Measurements from ENCODE around the gene ZNF148. TPM values are rescaled to one million over a fixed set of nuclear protein-coding genes. Genes with fewer than 3 reads are reported as not detected.
A peak's percentile ranks its signal among the peaks of the same experiment; 100 is the strongest.
"Not testable (repeated sequence)": the region's sequence is repeated elsewhere in the genome, so short reads cannot be mapped to it uniquely, and the experiment has no call there.

ZNF148 gene, protein sequence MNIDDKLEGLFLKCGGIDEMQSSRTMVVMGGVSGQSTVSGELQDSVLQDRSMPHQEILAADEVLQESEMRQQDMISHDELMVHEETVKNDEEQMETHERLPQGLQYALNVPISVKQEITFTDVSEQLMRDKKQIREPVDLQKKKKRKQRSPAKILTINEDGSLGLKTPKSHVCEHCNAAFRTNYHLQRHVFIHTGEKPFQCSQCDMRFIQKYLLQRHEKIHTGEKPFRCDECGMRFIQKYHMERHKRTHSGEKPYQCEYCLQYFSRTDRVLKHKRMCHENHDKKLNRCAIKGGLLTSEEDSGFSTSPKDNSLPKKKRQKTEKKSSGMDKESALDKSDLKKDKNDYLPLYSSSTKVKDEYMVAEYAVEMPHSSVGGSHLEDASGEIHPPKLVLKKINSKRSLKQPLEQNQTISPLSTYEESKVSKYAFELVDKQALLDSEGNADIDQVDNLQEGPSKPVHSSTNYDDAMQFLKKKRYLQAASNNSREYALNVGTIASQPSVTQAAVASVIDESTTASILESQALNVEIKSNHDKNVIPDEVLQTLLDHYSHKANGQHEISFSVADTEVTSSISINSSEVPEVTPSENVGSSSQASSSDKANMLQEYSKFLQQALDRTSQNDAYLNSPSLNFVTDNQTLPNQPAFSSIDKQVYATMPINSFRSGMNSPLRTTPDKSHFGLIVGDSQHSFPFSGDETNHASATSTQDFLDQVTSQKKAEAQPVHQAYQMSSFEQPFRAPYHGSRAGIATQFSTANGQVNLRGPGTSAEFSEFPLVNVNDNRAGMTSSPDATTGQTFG
- total RNA-seq (2014; rRNA removed; shearing (Covaris generic)): 17.4 and 22.1 TPM in 2 replicates

DNA sequence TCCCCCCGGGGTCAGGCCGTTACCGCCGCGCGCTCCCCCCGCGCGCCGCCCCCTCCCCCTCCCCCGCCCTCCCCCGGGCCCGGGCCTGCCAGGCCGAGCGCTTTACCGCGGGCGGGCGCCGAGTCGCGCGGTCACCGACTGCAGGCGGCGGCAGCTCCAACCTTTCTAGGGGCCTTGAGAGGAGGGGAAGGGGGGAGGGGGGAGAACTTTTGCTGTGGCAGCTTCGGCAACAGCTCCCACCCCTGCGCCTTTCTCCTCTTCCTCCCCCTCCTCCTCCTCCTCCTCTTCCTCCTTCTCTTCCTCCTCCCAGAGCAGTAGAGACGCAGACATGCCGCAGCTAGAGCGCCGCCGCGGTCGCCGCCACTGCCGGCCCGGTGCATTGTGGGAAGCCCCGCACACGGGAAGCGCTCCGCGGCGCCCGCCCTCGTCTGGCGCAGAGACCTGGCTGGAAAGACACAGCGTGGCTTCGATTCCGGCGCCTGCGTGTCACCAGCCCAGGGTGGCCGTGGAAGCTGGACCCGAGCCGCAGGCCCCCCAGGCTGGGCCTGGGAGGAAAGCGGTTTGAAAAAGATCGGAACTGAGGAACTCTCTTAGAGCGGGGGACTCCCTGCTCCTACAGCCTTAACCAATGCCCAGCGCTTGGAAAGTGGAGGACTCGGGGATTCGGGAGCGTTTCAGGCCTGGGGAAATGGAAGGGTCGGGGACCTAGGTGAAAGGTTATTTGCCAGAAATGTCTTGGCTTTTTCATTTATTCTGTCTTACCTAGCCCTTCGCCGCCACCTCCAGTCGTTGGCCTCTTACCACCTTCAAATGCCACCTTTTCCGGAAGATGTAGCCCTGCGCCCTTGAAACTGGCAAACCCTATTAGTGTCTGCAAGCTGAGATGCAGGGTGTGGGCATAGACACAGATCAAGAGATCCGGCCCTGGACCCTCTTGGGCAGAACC, at the start of gene ZNF148:
ZNF148 (minus strand) TSS at position 330 of the 946 bp plus-strand sequence. CDS start 61,685 bp downstream, outside the sequence.
- DNase-seq (ENCODE audit: low spot score): peak; percentile 86

DNA sequence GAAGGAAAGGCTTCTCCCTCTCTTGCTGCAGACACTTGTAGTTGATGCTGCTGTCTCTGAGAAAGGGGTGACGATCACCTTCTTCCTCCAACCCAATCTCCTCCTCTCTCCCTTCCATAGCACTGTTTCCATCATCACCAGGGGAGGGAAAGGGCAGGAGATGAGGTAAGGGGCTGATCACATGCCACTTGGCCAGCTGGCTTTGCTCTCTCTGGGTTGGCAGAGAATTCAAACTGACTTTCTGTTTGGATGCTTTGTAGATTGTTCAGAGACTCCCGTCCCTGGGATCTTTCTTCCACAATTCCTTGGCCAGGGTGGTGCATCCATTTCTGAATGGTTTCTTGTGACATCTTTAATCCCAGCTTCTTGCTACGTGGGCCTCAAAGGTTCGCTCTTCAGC, 43.2 kb upstream of the ZNF148 start:
- DNase-seq (ENCODE audit: low spot score): no peak

DNA sequence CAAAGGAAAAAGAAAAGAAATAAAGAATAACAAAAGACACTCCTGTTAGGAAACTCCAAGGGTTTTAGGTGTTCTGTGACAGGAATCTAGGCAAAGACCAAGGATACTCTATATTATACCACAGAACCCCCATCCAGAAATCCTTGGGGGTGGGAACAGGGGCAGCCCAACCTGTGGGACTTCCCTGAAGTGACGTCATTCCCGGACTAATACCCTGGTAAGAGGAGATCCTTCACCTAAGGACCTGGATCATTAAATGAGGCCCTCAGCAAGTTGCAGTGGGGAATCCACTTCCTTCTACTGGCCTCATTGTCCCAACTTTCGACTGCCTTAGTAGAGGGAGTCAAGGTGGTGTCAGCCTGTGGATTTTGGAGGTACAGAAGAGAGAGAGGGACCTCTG, 41.1 kb upstream of the ZNF148 start:
- no peak for DNase-seq (ENCODE audit: low spot score)

DNA sequence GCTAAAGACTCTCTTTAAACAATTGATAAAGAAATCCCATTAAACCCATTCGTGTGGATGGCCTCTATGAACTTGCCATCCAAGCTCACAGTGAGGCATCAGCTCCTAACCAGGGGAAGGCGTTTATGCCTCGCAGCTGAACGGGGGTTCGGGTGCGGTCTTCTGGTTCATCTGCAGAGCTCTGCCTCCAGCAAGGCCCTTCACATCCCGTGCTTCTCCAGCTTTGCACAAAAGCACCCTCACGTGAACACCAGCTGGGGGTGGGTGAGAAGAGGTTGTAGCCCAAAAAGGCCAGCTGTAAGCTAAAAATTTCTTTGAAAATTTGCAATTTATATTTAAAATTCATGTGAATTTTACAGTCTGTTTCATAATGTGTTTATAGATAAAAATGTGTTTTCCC, 39.5 kb upstream of the ZNF148 start:
- no peak for DNase-seq (ENCODE audit: low spot score)

DNA sequence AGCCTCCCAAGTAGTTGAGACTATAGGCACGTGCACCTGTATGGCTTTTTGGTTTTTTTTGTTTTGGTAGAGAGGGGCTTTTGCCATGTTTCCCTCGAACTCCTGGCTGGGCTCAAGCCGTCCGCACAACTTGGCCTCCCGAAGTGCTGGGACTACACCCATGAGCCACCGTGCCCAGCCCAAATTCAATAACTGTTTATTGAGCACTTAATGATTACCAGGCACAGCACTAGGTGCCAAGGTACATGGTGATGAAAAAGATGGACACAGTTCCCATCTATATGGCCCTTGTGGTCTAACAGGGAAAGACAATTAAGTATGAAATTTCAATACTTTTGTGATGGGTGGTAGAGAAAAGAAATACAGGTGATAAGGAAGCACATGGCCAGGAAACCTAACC, 35.8 kb upstream of the ZNF148 start:
- no peak for DNase-seq (ENCODE audit: low spot score)

DNA sequence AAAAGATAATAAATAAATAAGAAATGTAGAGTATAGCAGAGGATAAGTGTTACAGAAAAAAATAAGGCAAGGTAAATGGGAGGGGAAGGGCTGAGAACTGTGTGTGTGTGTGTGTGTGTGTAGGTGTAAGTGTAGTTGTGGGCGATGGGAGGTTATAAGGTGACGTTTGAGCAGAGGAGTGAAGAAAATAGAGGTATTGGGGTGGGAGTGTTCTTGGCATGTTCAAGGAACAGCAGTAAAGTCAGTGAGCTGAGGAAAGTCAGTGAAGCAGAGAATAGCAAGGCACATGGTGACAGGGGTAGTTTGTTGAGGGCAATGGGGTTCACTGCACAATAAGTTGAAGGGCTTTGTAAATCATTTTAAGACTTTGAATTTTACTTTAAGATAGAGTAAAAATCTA, 30.9 kb upstream of the ZNF148 start:
- DNase-seq (ENCODE audit: low spot score): no peak

DNA sequence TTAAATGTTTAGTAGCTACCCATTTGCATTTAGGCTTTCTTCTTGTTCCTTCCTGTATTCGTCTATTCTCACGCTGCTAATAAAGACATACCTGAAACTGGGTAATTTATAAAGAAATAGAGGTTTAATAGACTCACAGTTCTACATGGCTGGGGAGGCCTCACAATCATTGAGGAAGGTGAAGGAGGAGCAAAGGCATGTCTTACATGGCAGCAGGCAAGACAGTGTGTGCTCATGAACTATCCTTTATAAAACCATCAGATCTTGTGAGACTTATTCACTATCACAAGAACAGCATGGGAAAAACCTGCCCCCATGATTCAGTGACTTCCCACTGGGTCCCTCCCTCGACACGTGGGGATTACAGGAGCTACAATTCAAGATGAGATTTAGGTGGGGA, 30.4 kb upstream of the ZNF148 start:
- DNase-seq (ENCODE audit: low spot score): not testable (repeated sequence)

DNA sequence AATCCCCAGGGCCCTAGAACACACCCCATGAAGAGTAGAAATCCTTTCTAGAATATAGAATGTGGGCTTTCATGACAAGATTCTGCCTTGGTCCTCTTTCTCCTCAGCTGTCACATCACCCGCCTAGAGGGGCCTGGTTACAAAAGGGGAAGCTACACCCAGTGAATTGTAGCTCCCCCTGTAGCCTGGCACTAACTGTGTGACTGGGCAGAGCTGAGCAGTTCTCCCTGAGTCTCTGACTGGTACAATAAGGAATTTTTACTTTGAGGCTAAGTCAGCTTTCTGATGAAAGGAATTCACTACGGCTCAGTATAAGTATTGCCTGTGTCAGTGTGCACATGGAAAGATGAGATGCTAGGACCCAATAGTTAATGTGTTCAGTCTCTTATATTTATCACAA, 28.7 kb upstream of the ZNF148 start:
- no peak for DNase-seq (ENCODE audit: low spot score)

DNA sequence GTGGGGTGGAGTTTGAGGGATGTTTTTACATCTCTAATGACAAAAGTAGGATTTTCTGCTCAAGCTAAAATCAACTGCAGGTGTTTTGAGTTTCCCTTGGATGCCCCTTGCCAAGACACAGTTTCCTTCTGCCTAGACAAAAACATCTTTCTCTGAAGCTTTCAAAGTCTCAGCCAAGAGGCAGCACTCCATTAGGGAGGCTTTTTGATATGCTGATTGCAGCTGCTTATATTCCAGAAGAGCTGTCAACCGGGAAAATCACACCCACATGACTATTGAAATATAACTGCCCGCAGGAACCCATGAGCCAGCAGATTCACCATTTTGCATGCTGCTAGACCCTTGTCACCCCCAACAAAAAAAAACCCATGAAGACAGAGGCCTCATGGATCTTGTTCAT, 27.5 kb upstream of the ZNF148 start:
- no peak for DNase-seq (ENCODE audit: low spot score)

DNA sequence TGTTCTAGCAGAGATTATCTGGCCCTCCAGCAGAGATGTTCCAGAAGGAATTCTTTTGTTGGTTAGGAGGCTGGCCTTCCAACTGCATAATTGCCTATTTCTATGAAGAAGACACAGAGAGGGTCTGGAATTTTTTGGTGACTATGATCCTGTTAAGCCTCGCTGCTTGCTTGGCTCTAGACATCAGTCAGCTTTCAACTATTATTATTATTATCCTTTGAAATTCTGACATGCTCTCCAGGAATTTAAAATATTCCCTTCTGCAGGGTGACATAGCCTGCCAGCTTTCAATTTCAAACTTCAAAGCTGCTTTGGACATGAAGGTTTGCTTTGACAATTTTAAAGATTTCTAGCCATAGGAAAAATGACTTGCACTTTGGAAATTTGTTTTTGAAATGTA, 26.3 kb upstream of the ZNF148 start:
- DNase-seq (ENCODE audit: low spot score): no peak

DNA sequence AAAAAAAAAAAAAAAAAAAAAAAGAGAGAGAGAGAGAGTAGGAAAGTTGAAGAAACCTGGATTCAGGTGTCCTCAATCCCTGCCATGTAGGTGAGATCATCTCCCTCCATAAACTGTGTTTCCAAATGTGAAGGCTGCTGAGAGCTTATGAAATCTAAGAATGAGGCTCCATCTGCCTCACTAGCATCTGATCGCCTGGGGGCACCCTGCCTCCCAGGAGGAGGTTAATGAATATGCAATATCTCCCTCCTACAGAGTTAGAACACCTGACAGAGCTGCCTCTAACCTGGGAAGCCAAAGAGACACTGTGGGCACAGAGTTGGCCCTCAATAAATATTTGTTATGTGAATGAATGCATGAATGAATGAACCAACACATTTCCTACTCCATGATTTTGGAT, 23.8 kb upstream of the ZNF148 start:
- no peak for DNase-seq (ENCODE audit: low spot score)

DNA sequence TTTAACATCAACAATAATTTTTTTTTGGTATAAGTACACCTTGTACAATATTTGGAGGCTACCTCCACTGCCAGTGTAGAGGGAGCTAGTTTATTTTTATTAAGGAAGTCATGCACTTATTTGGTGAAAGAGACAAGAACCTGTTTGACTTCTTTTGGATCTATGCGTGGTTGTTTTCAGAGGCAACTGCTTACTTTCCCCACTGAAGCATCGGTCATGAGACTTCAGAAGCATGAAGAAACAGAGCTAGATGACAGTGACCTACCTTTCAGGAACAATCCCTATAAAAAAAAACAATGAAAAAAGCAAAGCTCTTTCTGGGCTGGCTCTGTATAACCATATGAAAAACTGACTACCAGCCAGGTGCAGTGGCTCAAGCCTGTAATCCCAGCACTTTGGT, 20.0 kb upstream of the ZNF148 start:
- DNase-seq (ENCODE audit: low spot score): no peak

DNA sequence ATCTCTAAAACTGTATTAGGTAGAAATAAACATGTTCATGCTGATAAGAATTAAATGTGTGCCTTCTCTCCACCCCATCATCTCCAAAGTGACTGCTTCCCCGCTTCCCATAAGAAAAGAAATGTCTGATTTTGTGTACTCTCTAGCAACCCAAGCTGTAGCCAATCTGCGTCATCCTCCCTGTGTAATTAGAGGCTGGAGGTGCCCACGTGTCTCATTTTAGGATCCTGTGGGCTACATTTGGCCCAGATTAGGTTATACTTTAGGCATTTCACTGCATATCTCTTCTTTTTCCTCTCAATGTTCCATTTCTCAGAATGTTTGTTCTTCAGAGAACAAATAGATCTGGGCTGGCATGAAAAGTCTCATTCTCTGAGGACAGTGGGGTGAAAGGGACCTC, 19.3 kb upstream of the ZNF148 start:
- DNase-seq (ENCODE audit: low spot score): no peak

DNA sequence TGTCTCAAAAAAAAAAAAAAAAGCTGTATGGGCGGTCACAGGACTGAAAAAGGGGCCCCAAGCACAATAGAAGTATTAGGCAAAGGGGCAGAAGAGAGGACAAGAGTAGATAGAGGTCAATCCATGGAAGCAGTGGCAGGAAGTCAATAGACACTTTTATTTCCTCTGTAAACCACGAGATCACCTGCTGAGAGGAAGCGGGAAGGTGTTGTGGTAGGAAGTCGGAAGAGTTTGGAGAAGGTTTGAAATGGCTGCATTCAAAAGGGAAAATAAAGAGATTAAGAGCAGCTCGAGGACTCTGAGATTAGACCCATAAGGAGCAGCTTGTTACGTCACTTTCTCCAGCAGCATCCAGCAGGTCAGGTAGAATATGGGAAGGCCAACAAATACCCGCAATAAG, 14.2 kb upstream of the ZNF148 start:
- DNase-seq (ENCODE audit: low spot score): no peak

DNA sequence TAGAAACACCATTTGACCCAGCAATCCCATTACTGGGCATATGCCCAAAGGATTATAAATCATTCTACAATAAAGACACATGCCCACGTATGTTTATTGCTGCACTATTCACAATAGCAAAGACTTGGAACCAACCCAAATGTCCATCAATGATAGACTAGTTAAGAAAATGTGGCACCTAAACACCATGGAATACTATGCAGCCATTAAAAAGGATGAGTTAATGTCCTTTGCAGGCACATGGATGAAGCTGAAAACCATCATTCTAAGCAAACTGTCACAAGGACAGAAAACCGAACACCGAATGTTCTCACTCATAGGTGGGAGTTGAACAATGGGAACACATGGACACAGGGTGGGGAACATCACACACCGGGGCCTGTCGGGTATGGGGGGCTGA, 13.2 kb upstream of the ZNF148 start:
- DNase-seq (ENCODE audit: low spot score): not testable (repeated sequence)

DNA sequence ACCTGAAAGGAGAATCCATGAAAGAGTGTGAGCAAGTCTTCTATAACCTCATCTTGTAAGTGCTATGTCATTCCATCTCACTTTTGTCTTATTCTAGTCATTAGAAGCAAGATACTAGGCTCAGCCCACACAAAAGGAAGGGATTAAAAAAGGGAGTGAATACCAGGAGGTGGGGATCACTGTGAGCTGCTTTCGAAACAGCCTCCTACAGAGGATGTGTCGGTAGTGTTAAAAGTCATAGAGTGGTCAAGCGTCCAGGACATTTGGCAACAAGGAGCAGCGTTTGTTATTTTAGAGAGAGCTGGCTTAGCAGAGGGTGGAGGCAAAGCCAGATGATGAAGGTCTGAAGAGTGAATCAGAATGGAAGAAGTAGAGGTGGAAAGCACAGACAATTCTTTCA, 11.7 kb upstream of the ZNF148 start:
- DNase-seq (ENCODE audit: low spot score): no peak

DNA sequence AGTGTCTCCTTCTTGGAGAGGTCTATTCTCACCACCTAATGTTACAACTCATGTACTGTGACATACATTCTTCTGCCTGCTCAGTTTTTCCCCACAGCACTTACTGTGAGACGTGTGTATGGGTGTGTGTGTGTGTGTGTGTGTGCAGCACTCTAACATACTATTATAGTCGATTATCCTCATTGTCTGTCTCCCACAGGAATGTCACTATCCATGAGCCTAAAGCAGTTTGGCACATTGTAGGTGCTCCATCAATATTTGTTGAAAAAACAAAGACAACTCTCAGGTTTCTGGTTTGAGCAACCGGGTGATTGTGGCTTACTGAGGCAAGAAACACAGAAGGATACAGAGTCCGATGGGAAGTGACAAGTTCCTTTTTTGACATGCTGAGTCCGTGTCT, 8.6 kb upstream of the ZNF148 start:
- DNase-seq (ENCODE audit: low spot score): no peak

DNA sequence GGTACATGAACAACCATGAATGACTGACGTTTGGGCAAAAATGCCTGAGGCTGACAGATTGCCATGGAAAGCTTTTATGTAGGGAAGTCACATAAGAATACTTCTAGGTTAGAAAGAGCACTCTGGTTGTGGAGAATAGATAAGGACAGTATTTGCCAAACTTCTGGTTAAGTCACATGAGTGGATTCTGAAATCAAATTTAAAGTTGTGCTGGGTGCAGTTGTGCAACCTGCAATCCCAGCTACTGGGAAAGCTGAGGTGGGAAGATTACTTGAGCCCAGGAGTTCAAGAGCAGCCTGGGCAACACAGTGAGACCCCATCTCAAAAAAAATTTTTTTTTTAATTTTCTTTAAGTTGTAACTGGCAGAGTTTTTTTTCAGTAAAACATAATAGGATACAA, 7.2 kb upstream of the ZNF148 start:
- no peak for DNase-seq (ENCODE audit: low spot score)

DNA sequence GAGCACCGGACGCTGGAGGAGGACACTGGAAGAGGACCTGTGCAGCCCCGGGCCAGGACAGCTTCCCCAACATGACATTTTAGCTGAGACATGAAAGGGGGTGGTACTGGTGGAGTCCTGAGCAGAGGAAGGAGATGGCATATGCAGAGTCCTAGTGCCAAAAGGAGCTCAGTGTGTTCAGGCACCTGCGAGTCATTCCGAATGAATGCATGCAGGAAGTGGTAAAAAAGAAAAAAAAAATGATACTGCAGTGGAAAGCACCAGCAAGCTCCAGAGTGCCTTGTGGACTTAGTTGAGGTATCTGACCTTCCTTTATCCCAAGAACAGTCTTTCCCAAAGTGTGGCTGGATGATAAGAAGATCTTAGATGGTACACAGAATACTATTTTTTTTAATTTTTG, 6.6 kb upstream of the ZNF148 start:
- DNase-seq (ENCODE audit: low spot score): peak; percentile 21

DNA sequence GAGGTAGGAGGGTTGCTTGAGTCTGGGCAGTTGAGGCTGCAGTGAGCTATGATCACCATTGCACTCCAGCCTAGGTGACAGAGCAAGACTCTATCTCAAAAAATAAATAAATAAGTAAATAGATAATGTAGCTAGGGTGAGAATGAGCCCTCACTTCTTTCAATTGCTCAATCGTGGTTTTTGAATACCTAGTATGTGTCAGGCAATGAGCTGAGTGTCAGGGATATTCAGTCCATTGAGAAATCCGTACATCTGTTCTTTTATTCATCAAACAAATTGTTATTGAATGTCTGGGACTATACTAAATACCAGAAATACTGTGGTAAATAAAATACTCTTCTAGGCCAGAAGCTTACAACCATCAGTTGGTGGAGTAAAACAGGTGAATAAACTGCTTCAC, 6.2 kb upstream of the ZNF148 start:
- no peak for DNase-seq (ENCODE audit: low spot score)

DNA sequence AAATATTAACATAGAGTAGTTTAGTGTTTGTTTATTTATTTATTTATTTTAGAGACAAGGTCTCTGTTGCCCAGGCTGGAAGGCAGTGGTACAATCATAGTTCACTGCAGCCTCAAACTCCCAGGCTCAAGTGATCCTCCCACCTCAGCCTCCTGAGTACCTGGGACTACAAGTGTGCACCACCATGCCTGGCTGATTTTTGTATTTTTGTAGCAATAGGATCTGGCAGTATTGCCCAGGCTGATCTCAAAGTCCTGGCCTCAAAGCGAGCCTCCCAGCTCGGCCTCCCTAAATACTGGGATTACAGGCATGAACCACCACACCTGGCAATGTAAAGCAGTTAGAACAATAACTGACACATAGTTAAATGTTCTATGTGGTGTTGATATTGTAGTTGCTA, 4.4 kb upstream of the ZNF148 start:
- no peak for DNase-seq (ENCODE audit: low spot score)

DNA sequence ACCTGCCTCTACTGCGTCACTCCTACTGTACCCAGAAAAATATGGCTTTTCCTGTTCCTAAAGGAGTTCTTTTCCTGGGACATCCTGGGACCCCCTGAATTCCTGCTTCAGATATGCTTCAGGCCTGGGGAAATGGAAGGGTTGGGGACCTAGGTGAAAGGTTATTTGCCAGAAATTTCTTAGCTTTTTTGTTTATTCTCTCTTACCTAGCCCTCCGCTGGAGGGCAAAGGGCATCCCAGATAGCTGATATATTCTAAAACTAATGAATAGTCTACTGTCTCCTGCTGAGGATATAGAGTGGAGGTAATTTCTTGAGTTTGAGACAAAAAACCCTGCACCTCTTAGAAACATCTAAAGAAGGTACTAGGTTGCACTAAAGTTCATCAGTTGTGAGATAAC, 3.6 kb upstream of the ZNF148 start:
- DNase-seq (ENCODE audit: low spot score): no peak
